ENCODE measurements around the gene RPS3.

The RPS3 gene

GRCh38 chr11:75431533-75432525 lies 32.5 kb downstream of the RPS3 start:
- Histone ChIP-seq H3K36me3 (peaks cover 0 to 8% (median 0%) of the 10 kb centered on the region in 3 donors), H3K27me3 (peaks cover 0 to 10% of the 10 kb centered on the region in 2 donors), H3K4me3 (no peak overlapping the region), H3K4me1 (peaks cover 0 to 31% (median 17%) of the 10 kb centered on the region in 4 donors), H3K9me3 (peaks cover 0 to 7% (median 0%) of the 10 kb centered on the region in 3 donors), H3K27ac (no peak overlapping the region)
- no peak for DNase-seq
- TF ChIP-seq CTCF (IDR thresholded peaks at IDR 0.05): no peak
- intact Hi-C loops (cut with DNase I; ENCODE audit: low total_unique reads): no loop called here

GRCh38 chr11:75432911-75433321 lies 33.6 kb downstream of the RPS3 start, which contains the start of gene KLHL35:
Gene KLHL35, minus strand, starts transcription at chr11:75433203. Its CDS starts 2,574 bp downstream, at chr11:75430629.
- Histone ChIP-seq H3K36me3 (peaks cover 0 to 8% (median 0%) of the 10 kb centered on the region in 3 donors), H3K4me3 (no peak within 1 kb of the TSS), H3K9me3 (peaks cover 0 to 7% (median 0%) of the 10 kb centered on the region in 3 donors), H3K4me1 (peaks cover 0 to 25% (median 15%) of the 10 kb centered on the region in 4 donors), H3K27me3 (peaks cover 0 to 10% of the 10 kb centered on the region in 2 donors), H3K27ac (no peak within 1 kb of the TSS)
- TF ChIP-seq CTCF (IDR thresholded peaks at IDR 0.05): no peak
- no peak for DNase-seq
- intact Hi-C loops (cut with DNase I; ENCODE audit: low total_unique reads): no loop called here

GRCh38 chr11:75433443-75433842 lies 34.1 kb downstream of the RPS3 start:
- peaks cover 0 to 10% of the 10 kb centered on the region in 2 donors for H3K27me3 ChIP-seq

GRCh38 chr11:75434051-75434450 lies 34.7 kb downstream of the RPS3 start:
- Histone ChIP-seq H3K9me3 (peaks cover 0 to 7% (median 0%) of the 10 kb centered on the region in 3 donors), H3K27me3 (peaks cover 0 to 10% of the 10 kb centered on the region in 2 donors)
- intact Hi-C loops (cut with DNase I; ENCODE audit: low total_unique reads): no loop called here

More at GRCh38 chr11:75433443-75433842, 34.1 kb downstream of the RPS3 start:
- no peak for TF ChIP-seq CTCF (IDR thresholded peaks at IDR 0.05)
- Histone ChIP-seq H3K9me3 (peaks cover 0 to 7% (median 0%) of the 10 kb centered on the region in 3 donors), H3K36me3 (peaks cover 0 to 8% (median 0%) of the 10 kb centered on the region in 3 donors), H3K27ac (no peak overlapping the region), H3K4me1 (peaks cover 0 to 24% (median 15%) of the 10 kb centered on the region in 4 donors), H3K4me3 (no peak overlapping the region)
- intact Hi-C loops (cut with DNase I; ENCODE audit: low total_unique reads): no loop called here
- DNase-seq: no peak

More at GRCh38 chr11:75434051-75434450, 34.7 kb downstream of the RPS3 start:
- DNase-seq: no peak
- Histone ChIP-seq H3K27ac (no peak overlapping the region), H3K36me3 (peaks cover 0 to 12% (median 0%) of the 10 kb centered on the region in 3 donors), H3K4me3 (no peak overlapping the region), H3K4me1 (peaks cover 0 to 19% (median 13%) of the 10 kb centered on the region in 4 donors)
- no peak for TF ChIP-seq CTCF (IDR thresholded peaks at IDR 0.05)

Data from tibial artery (tissue), 4 donors.